Urinary bladder (tissue), 4 donors: Measurements from ENCODE around the gene B4GALT5. TPM values are rescaled to one million over a fixed set of nuclear protein-coding genes. Genes with fewer than 3 reads are reported as not detected.

Experiments used
- DNase-seq: peaks from one replicate; pipeline ENCODE4 v3.0.0-alpha.2; 2015; ENCODE audit errors: extremely low spot score
- H3K27ac ChIP-seq: one replicate; pipeline ENCODE4 v1.5.1; 2013; ENCODE audit warnings: low read depth, mild to moderate bottlenecking, moderate library complexity
- H3K36me3 ChIP-seq: one replicate; pipeline ENCODE4 v1.6.1; 2013; ENCODE audit warnings: mild to moderate bottlenecking, moderate library complexity; ENCODE audit not compliant: insufficient read depth
- H3K4me1 ChIP-seq: one replicate; pipeline ENCODE4 v1.6.1; 2013; ENCODE audit warnings: mild to moderate bottlenecking, moderate library complexity; ENCODE audit not compliant: insufficient read depth
- H3K4me3 ChIP-seq: one replicate; pipeline ENCODE4 v1.5.1; 2013; ENCODE audit warnings: low read depth, low read length
- WGBS: extraction: QIAGEN DNeasy Blood & Tissue Kit; methylation state at CpG from one replicate; pipeline ENCODE4 v1.1.7; 2013; 5-methylcytosine and 5-hydroxymethylcytosine counted together
- polyA plus RNA-seq: library from polyadenylated mRNA; stranded (reverse); fragments of 200-250 nt; gene quantifications from one replicate; pipeline ENCODE4 v1.2.3, GENCODE V29; 2013
- total RNA-seq: library from RNA; depleted of rRNA; stranded (reverse); fragments of >200 nt; gene quantifications from one replicate; pipeline ENCODE4 v1.2.3, GENCODE V29; 2014
- donor health status: healthy with polysubstance abuse.
- donor health status: healthy.

B4GALT5 gene
- total and polyA plus RNA-seq, 2 donors, result 19.5 to 46.4 TPM

DNA sequence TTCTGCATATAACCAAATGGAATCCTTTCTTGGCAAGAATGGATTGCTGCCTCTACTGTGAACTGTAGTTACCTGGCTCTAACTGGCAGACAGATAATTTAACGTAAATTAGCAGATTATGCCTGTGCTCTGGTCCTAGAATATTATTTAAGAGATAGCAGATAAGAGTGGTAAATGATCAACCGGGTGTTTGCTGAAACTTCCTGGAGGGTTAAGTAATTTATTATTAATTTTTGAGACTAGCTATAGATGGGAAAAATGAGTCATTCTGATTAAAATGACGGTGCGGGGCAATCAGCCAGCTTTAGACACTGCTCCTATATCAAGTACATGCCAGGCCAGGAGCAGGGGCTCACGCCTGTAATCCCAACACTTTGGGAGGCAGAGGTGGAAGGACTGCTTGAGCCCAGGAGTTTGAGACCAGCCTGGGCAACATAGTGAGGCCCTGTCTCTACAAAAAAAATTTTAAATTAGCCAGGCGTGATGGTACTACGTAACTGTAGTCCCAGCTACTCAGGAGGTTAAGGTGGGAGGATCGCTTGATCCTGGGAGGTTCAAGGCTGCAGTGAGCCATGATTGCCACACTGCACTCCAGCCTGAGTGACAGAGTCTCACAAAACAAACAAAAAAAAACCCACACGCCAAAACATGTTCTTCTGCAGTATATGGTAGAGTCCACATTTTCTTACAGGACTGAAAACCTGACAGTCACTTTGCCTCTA, 22.6 kb downstream of the B4GALT5 start:
- Histone ChIP-seq H3K4me3 (no peak overlapping the region), H3K4me1 (peaks cover 4% of the 10 kb centered on the region), H3K36me3 (no peaks in the 10 kb centered on the region), H3K27ac (no peak overlapping the region)
- DNase-seq, result no peak
- 58% methylated on average over 9 of the region's 9 CpGs for WGBS

DNA sequence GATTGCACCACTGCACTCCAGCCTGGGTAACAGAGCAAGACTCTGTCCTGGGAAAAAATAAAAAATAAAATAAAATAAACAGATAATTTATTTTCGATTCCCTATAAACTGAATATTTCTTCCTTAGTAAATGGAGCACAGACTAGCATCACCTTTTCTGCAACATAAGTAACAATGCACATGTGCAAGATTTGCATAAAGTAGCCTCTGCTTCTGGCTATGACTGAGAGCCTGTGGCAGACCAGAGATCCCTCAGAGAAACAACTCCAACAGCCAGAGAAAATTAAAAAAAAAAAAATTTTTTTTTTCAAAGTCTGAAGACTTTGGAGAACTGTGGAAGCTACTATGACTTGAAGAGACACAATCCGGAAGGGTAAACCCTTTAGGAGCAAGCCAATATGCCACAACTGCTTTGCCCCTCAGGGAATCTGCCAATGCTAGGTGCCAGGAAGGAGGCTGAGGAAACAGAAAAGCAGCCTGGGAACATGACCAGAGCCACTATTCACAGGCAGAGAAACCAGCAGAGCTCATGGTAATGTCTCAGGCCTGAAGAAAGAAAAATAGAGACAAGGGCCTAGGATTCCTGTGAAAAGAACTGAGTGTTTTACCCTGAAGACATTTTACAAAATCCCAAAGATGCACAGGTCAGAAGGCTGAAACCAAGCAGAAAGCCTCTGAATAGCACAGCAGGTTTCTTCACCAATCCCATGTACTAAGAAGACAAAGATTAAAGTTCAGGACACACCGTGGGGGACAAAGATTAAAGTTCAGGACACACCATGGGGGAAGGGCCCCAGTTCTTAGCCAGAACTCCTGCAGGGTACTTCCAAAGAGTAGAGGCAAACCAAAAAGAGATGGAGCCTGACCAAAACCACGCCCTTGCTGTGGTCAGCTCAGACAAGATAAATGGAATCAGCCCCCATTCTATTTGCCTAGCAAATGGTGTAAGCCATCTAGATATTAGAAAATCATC, 25.8 kb downstream of the B4GALT5 start:
- 77% methylated on average over 4 of the region's 4 CpGs for WGBS
- no peaks in the 10 kb centered on the region for H3K36me3 ChIP-seq
- no peak overlapping the region for H3K27ac ChIP-seq
- H3K4me3 ChIP-seq, result no peak overlapping the region
- H3K4me1 ChIP-seq, result peaks cover 3% of the 10 kb centered on the region
- no peak for DNase-seq

GRCh38 chr20:49685809-49686208, 27.9 kb downstream of the B4GALT5 start:
- Histone ChIP-seq H3K27ac (no peak overlapping the region), H3K4me1 (peaks cover 3% of the 10 kb centered on the region), H3K36me3 (no peaks in the 10 kb centered on the region), H3K4me3 (no peak overlapping the region)
- 19% methylated on average over 2 of the region's 2 CpGs for WGBS
- no peak for DNase-seq

DNA sequence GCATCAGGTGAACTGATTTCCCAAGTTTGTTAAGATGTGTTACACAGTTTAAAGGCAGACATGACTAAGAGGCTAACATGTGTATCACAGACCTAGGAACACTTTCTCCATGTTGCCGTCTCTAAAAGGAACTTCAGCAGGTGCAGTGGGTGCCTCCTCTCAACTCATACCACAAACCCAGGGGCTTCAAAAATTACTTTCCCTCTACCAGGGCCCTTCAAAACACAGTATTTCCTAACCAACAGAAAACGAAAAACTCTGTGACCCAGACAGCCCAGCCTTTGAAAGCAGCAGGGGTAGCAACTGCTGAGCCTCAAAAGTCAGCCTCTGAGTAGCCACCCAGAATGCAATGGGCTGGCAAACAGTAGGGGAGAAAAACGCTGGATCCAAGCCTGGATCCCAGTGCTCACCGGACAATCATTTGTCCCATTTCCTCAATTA, 28.5 kb downstream of the B4GALT5 start:
- Histone ChIP-seq H3K36me3 (no peaks in the 10 kb centered on the region), H3K27ac (no peak overlapping the region), H3K4me1 (peaks cover 3% of the 10 kb centered on the region), H3K4me3 (no peak overlapping the region)
- no peak for DNase-seq
- WGBS, result 36% methylated on average over 4 of the region's 4 CpGs

- Histone ChIP-seq H3K36me3 (no peaks in the 10 kb centered on the region), H3K27ac (no peak overlapping the region), H3K4me3 (no peak overlapping the region), H3K4me1 (peaks cover 3% of the 10 kb centered on the region)
- DNase-seq, result no peak
- WGBS, result 82% methylated on average over 13 of the region's 13 CpGs
Measured at GRCh38 chr20:49684335-49684997, 29.2 kb downstream of the B4GALT5 start.

GRCh38 chr20:49682798-49683197, 30.9 kb downstream of the B4GALT5 start:
- Histone ChIP-seq H3K27ac (no peak overlapping the region), H3K36me3 (no peaks in the 10 kb centered on the region), H3K4me3 (no peak overlapping the region), H3K4me1 (peaks cover 2% of the 10 kb centered on the region)
- DNase-seq, result no peak
- WGBS, result 91% methylated on average over 4 of the region's 4 CpGs

DNA sequence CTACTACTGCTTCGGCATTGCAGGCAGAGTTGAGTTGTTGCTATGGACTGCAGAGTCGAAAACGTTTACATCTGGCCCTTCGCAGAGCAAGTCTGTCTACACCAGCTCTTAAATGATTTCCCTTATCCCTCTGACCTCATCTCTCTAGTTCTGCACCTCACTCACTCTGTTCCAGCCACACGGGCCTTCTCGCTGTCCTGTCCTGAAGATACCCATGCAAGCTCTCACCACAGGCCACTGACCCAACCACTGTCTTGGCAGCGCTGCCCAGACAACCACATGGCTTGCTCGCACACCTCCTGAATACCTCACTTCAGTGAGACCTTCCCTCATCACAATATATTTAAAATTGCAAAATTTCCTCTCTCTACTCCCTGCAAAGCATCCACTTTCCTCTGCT, 31.4 kb downstream of the B4GALT5 start:
- H3K4me1 ChIP-seq, result peaks cover 2% of the 10 kb centered on the region
- no peak for DNase-seq
- H3K36me3 ChIP-seq, result no peaks in the 10 kb centered on the region
- H3K4me3 ChIP-seq, result no peak overlapping the region
- no peak overlapping the region for H3K27ac ChIP-seq
- WGBS, result 84% methylated on average over 8 of the region's 8 CpGs

- H3K36me3 ChIP-seq, result no peaks in the 10 kb centered on the region
- WGBS, result 97% methylated on average over 3 of the region's 3 CpGs
- H3K27ac ChIP-seq, result no peak overlapping the region
- H3K4me3 ChIP-seq, result no peak overlapping the region
- DNase-seq, result no peak
- H3K4me1 ChIP-seq, result peaks cover 2% of the 10 kb centered on the region
Measured at GRCh38 chr20:49681850-49682216, 31.8 kb downstream of the B4GALT5 start.

GRCh38 chr20:49680484-49680883, 33.2 kb downstream of the B4GALT5 start:
- no peak overlapping the region for H3K27ac ChIP-seq
- 78% methylated on average over 6 of the region's 6 CpGs for WGBS
- no peak overlapping the region for H3K4me3 ChIP-seq
- peaks cover 3% of the 10 kb centered on the region for H3K4me1 ChIP-seq
- DNase-seq, result no peak
- no peaks in the 10 kb centered on the region for H3K36me3 ChIP-seq

DNA sequence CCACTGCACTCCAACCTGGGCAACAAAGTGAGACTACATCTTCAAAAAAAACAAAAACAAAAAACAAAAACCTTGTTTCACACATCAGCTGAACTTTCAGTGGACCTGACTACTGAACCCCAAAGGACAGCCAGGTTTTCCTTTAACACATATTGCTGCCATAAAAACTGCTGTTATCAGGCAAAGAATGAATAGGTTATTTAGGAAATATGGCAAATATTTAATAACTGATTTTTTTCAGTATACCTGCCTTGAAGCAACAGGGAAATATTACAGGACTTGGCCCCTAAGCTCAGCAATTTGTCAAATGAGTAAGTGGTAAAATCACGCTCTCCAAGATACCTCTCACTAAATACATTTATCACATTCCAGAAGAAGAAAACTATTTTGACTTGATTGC, 34.0 kb downstream of the B4GALT5 start:
- DNase-seq, result no peak
- Histone ChIP-seq H3K4me1 (peaks cover 6% of the 10 kb centered on the region), H3K4me3 (no peak overlapping the region), H3K27ac (no peak overlapping the region), H3K36me3 (no peaks in the 10 kb centered on the region)
- 98% methylated on average over 1 of the region's 1 CpG for WGBS

GRCh38 chr20:49677777-49678758, 35.6 kb downstream of the B4GALT5 start:
- no peak overlapping the region for H3K27ac ChIP-seq
- peaks cover 6% of the 10 kb centered on the region for H3K4me1 ChIP-seq
- no peak overlapping the region for H3K4me3 ChIP-seq
- no peaks in the 10 kb centered on the region for H3K36me3 ChIP-seq
- 75% methylated on average over 11 of the region's 11 CpGs for WGBS
- no peak for DNase-seq

DNA sequence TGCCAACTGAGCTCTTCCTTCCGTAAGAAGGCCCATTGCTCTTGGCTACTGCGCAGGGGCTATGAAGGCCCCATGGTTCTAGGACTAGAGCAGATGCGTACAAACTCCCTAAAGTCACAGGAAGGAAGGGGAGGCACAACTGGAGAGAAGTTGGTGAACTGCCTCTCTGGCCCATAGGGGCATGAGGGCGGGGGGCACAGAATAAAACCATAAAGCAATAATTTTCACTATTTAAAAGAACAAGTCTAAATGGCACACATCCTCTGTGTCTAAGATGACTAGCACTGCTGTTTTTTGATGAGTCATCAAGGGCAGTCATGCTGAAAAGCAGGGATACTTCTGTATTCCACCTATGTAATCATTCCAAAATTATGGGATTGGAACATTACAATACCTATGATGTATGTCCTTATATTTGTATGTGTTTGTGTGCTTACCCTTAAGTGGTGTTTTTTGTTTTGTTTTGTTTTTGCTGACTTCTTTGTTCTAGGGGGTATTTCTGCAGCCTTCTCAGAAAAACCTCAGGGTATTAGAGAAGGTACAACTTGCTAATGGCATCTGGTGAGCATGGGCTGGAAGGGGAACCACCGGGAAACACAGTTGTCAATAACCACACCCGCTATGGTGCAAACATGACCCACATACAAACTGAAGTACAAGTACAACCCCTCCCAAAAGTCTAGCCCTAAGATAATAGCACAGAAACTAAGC, 36.9 kb downstream of the B4GALT5 start:
- no peak for DNase-seq
- 79% methylated on average over 6 of the region's 6 CpGs for WGBS
- no peak overlapping the region for H3K4me3 ChIP-seq
- peaks cover 10% of the 10 kb centered on the region for H3K4me1 ChIP-seq
- H3K27ac ChIP-seq, result no peak overlapping the region
- H3K36me3 ChIP-seq, result no peaks in the 10 kb centered on the region
